ENCODE data around the gene AKR1D1. TPM values are rescaled to one million over a fixed set of nuclear protein-coding genes. Genes with fewer than 3 reads are reported as not detected.
"Not testable (repeated sequence)": the region's sequence is repeated elsewhere in the genome, so short reads cannot be mapped to it uniquely, and the experiment has no call there.

AKR1D1 gene
- total RNA-seq, 1 donor from 2014 or later, result 0.08 TPM

DNA sequence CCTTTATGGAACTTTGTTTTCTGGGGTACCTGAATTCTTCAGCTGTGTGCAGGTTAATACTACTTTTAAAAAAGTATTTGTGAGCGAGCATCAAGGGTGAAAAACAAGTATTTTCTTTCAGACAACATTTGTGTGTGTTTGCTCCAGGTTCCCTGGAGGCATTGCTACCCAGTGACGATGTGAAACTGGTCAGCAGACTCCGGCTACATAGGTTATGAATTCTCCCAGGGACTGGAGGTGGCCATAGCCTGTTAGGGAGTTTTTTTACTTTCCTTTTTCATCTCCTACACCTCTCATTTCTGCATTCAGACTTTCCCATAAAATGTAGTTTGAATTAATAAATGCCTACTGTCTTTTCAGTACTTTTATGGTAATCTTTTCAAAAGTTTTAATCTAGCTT lies 7.6 kb downstream of the AKR1D1 start:
- no peaks in the 10 kb centered on the region for H3K36me3 ChIP-seq (ENCODE audit: control insufficient read depth, insufficient read depth, low read length)
- no peaks in the 10 kb centered on the region for H3K27me3 ChIP-seq (ENCODE audit: control insufficient read depth, insufficient read depth, low read length)
- DNase-seq (ENCODE audit: low read depth), result no peak
- TF ChIP-seq, protein P1, sequence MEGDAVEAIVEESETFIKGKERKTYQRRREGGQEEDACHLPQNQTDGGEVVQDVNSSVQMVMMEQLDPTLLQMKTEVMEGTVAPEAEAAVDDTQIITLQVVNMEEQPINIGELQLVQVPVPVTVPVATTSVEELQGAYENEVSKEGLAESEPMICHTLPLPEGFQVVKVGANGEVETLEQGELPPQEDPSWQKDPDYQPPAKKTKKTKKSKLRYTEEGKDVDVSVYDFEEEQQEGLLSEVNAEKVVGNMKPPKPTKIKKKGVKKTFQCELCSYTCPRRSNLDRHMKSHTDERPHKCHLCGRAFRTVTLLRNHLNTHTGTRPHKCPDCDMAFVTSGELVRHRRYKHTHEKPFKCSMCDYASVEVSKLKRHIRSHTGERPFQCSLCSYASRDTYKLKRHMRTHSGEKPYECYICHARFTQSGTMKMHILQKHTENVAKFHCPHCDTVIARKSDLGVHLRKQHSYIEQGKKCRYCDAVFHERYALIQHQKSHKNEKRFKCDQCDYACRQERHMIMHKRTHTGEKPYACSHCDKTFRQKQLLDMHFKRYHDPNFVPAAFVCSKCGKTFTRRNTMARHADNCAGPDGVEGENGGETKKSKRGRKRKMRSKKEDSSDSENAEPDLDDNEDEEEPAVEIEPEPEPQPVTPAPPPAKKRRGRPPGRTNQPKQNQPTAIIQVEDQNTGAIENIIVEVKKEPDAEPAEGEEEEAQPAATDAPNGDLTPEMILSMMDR (IDR thresholded peaks at IDR 0.05; ENCODE audit: insufficient read depth, low read length, poor library complexity, severe bottlenecking), result no peak
- H3K4me3 ChIP-seq (ENCODE audit: low read depth, low read length), result no peak overlapping the region

DNA sequence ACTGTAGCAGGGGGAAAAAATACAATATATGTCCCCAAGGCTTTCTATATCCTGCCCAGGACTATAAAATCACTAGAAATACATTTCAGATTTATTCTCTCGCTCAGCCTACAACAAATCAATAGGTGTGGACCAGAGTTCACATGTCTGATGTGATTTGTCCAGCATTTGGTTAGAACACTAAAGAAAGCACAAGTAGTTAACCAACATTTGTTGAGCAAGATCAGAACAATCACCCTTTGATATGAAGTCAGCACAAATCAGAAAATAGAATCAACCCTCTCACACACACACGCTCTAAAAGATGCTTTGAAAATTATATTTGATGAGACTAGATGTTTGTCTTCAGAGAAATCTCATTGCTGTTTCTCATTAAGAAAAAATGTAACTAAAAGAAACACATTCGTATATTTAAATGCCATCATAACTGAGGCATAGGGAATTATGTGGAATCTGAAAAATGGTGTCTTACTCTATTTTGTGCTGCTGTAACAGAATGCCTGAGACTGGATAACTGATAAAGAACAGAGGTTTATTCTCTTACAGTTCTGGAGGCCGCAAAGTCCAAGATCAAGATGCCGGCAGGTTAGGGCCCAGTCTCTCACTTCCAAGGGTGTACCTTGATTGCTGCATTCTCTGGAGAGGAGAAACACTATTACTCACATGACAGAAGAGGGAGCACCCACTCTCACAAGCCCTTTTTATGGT lies 10.5 kb downstream of the AKR1D1 start:
- TF ChIP-seq, protein P1 (IDR thresholded peaks at IDR 0.05; ENCODE audit: insufficient read depth, low read length, poor library complexity, severe bottlenecking), result no peak
- Histone ChIP-seq H3K4me3 (ENCODE audit: low read depth, low read length) (no peak overlapping the region), H3K27me3 (ENCODE audit: control insufficient read depth, insufficient read depth, low read length) (no peaks in the 10 kb centered on the region), H3K36me3 (ENCODE audit: control insufficient read depth, insufficient read depth, low read length) (no peaks in the 10 kb centered on the region)
- DNase-seq (ENCODE audit: low read depth), result no peak

DNA sequence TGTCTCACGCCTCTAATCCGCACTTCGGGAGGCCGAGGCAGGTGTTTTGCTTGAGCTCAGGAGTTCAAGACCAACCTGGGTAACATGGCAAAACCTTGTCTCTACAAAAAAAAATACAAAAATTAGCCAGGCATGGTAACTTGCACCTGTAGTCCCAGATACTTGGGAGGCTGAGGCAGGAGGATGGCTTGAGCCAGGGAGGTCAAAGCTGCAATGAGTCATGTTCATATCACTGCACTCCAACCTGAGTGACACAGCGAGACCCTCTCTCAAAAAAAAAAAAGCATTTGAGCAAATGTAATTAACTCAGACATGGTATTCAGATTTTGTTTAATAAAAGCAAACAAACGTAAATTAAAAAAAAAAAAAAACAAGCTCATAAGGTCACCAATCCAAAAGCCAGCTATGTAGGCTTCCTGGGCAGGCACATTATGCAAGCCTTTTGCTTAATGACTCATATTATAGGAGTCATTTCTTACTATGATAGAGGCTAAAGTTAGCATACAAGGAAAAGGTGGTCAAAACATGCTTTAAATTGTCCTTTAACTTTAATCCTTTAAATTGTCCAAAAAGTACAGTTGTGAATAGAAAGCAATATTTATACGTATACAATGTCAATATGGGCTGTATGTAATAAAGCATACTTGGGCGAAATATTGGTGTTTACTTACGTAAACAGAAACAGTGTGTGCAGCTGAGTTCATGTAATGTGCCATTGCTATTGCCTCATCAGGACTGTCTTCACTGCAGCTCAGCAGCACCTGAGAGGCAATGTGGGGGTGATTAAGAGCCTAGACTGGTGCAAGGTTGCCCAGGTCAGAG lies 13.0 kb downstream of the AKR1D1 start:
- Histone ChIP-seq H3K4me3 (ENCODE audit: low read depth, low read length) (no peak overlapping the region), H3K36me3 (ENCODE audit: control insufficient read depth, insufficient read depth, low read length) (no peaks in the 10 kb centered on the region), H3K27me3 (ENCODE audit: control insufficient read depth, insufficient read depth, low read length) (no peaks in the 10 kb centered on the region)
- no peak for DNase-seq (ENCODE audit: low read depth)
- TF ChIP-seq, protein P1 (IDR thresholded peaks at IDR 0.05; ENCODE audit: insufficient read depth, low read length, poor library complexity, severe bottlenecking), result no peak

DNA sequence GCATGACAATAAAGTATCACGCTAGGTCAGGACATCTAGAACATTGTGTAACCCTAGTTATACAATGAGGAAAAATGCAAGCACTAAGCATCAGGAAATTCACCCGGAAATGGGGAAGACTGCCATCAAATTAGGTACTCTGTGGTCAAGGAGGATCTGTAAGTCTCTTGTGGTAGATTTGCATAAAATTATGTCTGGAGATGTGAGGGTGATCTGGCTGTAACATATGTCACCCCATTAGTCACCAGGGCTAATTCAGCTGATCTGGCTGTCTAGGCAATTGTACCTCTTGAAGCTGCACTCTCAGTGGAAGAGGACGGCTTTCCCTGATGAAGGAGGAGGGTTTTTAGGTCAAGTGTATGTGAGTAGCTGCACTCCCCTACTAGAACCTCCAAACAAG lies 14.8 kb downstream of the AKR1D1 start:
- Histone ChIP-seq H3K27me3 (ENCODE audit: control insufficient read depth, insufficient read depth, low read length) (no peaks in the 10 kb centered on the region), H3K4me3 (ENCODE audit: low read depth, low read length) (no peak overlapping the region), H3K36me3 (ENCODE audit: control insufficient read depth, insufficient read depth, low read length) (no peaks in the 10 kb centered on the region)
- no peak for DNase-seq (ENCODE audit: low read depth)
- TF ChIP-seq, protein P1 (IDR thresholded peaks at IDR 0.05; ENCODE audit: insufficient read depth, low read length, poor library complexity, severe bottlenecking), result no peak

DNA sequence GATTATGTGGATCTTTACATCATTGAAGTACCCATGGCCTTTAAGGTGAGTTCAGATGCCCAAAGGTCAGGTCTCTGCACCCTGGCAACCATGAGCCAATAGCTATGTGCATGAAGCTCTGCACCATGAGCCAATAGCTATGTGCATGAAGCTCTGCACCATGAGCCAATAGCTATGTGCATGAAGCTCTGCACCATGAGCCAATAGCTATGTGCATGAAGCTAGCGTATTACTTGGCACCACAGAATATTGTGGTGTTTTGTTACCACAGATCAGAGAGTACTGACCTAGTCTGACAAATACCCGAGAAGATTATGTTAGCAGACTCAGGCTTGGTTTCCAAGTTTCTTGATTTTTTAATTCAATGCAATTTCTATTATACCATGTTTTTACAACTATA lies 15.6 kb downstream of the AKR1D1 start:
- H3K27me3 ChIP-seq (ENCODE audit: control insufficient read depth, insufficient read depth, low read length), result not testable (repeated sequence)

DNA sequence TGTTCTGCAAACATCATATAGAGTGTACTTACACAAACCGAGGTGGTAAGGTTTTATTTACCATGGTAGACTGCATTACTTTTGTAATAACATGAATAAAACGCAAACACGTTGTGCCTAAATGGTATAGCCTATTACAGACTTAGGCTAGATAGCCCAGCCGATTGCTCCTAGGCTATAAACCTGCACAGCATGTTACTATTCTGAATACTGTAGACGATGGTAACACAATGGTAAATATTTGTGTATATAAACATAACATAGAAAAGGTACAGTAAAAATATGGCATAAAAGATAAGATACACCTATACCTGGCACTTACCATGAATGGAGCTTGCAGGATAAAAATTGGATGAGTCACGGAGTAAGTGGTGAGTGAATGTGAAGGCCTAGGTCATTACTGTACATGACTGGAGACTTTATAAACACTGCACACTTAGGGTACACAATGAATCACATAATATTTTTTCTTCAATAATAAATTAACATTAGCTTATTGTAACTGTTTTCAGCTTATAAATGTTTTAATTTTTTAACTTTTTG lies 16.3 kb downstream of the AKR1D1 start:
- H3K4me3 ChIP-seq (ENCODE audit: low read depth, low read length), result no peak overlapping the region
- no peaks in the 10 kb centered on the region for H3K27me3 ChIP-seq (ENCODE audit: control insufficient read depth, insufficient read depth, low read length)
- H3K36me3 ChIP-seq (ENCODE audit: control insufficient read depth, insufficient read depth, low read length), result no peaks in the 10 kb centered on the region
- TF ChIP-seq, protein P1 (IDR thresholded peaks at IDR 0.05; ENCODE audit: insufficient read depth, low read length, poor library complexity, severe bottlenecking), result no peak
- DNase-seq (ENCODE audit: low read depth), result no peak

More for the DNA sequence above, 15.6 kb downstream of the AKR1D1 start:
- DNase-seq (ENCODE audit: low read depth); H3K36me3 ChIP-seq (ENCODE audit: control insufficient read depth, insufficient read depth, low read length); H3K4me3 ChIP-seq (ENCODE audit: low read depth, low read length): not testable (repeated sequence)
